ENCODE results near the gene TMEM38A.

The TMEM38A gene

DNA sequence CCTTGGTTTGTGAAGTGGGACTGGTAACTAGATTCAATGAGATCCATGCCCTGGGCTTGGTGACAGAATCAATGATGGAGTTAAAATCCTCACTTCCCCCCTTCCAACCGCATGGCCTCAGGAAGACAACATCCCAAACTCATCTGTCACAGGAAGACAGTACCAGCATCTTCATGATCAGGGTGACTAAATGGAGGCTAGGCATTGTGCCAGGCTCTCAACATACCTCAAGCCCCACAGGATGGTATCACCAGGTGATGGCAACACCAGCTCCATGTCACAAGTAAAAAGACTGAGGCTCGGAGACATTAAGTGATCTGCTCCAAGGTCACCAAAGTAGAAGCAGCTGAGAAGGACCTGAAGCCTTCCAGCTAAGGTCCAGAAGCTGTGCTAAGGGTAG, 47.1 kb upstream of the TMEM38A start:
- CTCF ChIA-PET, result no interaction called here
- Histone ChIP-seq H3K9me3 (ENCODE audit: control insufficient read depth, insufficient read depth, low read depth, low read length) (no peaks in the 10 kb centered on the region), H3K4me1 (ENCODE audit: control insufficient read depth, insufficient read depth, low read length) (peaks cover 13% of the 10 kb centered on the region), H3K27ac (ENCODE audit: extremely low read depth, low read depth, low read length) (no peak overlapping the region), H3K36me3 (ENCODE audit: control insufficient read depth in 2 of 2, insufficient read depth in 1 of 2, low read length in 2 of 2) (no peaks in the 10 kb centered on the region), H3K4me3 (ENCODE audit: low read depth, low read length) (no peak overlapping the region)
- POLR2A ChIA-PET, result no interaction called here
- TF ChIP-seq ZNF585B (tag by site-specific recombination; IDR thresholded peaks at IDR 0.05) (no peak), YY2 (tag by site-specific recombination; IDR thresholded peaks at IDR 0.05) (no peak), BCL11A (tag by site-specific recombination; IDR thresholded peaks at IDR 0.05; ENCODE audit: low read depth) (no peak), ZNF292 (tag by site-specific recombination; IDR thresholded peaks at IDR 0.05; ENCODE audit: borderline replicate concordance, low read depth) (no peak), ZNF660 (tag by site-specific recombination; IDR thresholded peaks at IDR 0.05) (no peak)
- TF ChIP-seq, protein P1, sequence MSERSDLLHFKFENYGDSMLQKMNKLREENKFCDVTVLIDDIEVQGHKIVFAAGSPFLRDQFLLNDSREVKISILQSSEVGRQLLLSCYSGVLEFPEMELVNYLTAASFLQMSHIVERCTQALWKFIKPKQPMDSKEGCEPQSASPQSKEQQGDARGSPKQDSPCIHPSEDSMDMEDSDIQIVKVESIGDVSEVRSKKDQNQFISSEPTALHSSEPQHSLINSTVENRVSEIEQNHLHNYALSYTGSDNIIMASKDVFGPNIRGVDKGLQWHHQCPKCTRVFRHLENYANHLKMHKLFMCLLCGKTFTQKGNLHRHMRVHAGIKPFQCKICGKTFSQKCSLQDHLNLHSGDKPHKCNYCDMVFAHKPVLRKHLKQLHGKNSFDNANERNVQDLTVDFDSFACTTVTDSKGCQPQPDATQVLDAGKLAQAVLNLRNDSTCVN (tag by site-specific recombination; optimal IDR thresholded peaks at IDR 0.05), result no peak
- TF ChIP-seq, protein P2, sequence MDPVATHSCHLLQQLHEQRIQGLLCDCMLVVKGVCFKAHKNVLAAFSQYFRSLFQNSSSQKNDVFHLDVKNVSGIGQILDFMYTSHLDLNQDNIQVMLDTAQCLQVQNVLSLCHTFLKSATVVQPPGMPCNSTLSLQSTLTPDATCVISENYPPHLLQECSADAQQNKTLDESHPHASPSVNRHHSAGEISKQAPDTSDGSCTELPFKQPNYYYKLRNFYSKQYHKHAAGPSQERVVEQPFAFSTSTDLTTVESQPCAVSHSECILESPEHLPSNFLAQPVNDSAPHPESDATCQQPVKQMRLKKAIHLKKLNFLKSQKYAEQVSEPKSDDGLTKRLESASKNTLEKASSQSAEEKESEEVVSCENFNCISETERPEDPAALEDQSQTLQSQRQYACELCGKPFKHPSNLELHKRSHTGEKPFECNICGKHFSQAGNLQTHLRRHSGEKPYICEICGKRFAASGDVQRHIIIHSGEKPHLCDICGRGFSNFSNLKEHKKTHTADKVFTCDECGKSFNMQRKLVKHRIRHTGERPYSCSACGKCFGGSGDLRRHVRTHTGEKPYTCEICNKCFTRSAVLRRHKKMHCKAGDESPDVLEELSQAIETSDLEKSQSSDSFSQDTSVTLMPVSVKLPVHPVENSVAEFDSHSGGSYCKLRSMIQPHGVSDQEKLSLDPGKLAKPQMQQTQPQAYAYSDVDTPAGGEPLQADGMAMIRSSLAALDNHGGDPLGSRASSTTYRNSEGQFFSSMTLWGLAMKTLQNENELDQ (tag by site-specific recombination; IDR thresholded peaks at IDR 0.05; ENCODE audit: low read depth), result no peak

DNA sequence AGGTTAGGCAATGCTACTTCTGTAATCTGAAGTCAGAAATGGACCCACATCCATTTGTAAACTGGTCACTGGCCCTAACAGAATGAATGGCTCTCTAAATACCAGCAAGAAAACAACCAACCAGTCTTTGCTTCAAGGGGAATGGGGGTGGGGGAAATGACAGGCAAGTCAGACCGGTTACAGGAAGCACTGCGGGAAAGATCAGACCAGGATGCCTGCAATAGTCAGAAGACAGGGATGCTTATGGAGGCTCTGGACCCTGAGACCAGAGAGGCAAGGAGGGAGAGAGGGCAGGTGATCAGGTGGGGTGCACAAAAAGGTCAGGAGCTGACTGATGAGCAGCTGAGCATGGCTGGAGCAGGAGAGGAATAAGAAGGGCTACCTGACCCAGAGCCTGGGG, 46.0 kb upstream of the TMEM38A start:
- Histone ChIP-seq H3K4me3 (ENCODE audit: low read depth, low read length) (no peak overlapping the region), H3K4me1 (ENCODE audit: control insufficient read depth, insufficient read depth, low read length) (peaks cover 2% of the 10 kb centered on the region; the same call in 1 of the 2 replicates), H3K27ac (ENCODE audit: extremely low read depth, low read depth, low read length) (no peak overlapping the region), H3K36me3 (ENCODE audit: control insufficient read depth in 2 of 2, insufficient read depth in 1 of 2, low read length in 2 of 2) (no peaks in the 10 kb centered on the region), H3K9me3 (ENCODE audit: control insufficient read depth, insufficient read depth, low read depth, low read length) (no peaks in the 10 kb centered on the region)
- POLR2A ChIA-PET, result interaction anchor here (1.5 kb wide), 1 partner anchor 14 kb away, joined by 4 read pairs; no protein-coding TSS in a partner anchor
- CTCF ChIA-PET, result interaction anchor here (0.7 kb wide), 1 partner anchor 42 kb away, joined by 4 read pairs; no protein-coding TSS in a partner anchor
- TF ChIP-seq, protein P3, sequence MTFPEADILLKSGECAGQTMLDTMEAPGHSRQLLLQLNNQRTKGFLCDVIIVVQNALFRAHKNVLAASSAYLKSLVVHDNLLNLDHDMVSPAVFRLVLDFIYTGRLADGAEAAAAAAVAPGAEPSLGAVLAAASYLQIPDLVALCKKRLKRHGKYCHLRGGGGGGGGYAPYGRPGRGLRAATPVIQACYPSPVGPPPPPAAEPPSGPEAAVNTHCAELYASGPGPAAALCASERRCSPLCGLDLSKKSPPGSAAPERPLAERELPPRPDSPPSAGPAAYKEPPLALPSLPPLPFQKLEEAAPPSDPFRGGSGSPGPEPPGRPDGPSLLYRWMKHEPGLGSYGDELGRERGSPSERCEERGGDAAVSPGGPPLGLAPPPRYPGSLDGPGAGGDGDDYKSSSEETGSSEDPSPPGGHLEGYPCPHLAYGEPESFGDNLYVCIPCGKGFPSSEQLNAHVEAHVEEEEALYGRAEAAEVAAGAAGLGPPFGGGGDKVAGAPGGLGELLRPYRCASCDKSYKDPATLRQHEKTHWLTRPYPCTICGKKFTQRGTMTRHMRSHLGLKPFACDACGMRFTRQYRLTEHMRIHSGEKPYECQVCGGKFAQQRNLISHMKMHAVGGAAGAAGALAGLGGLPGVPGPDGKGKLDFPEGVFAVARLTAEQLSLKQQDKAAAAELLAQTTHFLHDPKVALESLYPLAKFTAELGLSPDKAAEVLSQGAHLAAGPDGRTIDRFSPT (tag by site-specific recombination; IDR thresholded peaks at IDR 0.05), result no peak
- TF ChIP-seq ZNF610 (tag by site-specific recombination; IDR thresholded peaks at IDR 0.05; ENCODE audit: borderline replicate concordance) (no peak), MEIS1 (CRISPR knock-in tag; IDR thresholded peaks at IDR 0.05; ENCODE audit: borderline replicate concordance) (no peak), ZBTB21 (tag by site-specific recombination; IDR thresholded peaks at IDR 0.05) (no peak), ZNF248 (tag by site-specific recombination; IDR thresholded peaks at IDR 0.05) (no peak), ZNF16 (tag by site-specific recombination; IDR thresholded peaks at IDR 0.05; ENCODE audit: low read depth) (no peak), BCL11B (tag by site-specific recombination; IDR thresholded peaks at IDR 0.05; ENCODE audit: low read depth) (no peak), BCL11A (tag by site-specific recombination; IDR thresholded peaks at IDR 0.05; ENCODE audit: low read depth) (no peak), SP7 (tag by site-specific recombination; IDR thresholded peaks at IDR 0.05) (no peak), ZNF785 (tag by site-specific recombination; IDR thresholded peaks at IDR 0.05) (no peak), ZNF2 (tag by site-specific recombination; IDR thresholded peaks at IDR 0.05) (no peak), ZNF747 (tag by site-specific recombination; IDR thresholded peaks at IDR 0.05) (no peak)
- TF ChIP-seq, protein P4, sequence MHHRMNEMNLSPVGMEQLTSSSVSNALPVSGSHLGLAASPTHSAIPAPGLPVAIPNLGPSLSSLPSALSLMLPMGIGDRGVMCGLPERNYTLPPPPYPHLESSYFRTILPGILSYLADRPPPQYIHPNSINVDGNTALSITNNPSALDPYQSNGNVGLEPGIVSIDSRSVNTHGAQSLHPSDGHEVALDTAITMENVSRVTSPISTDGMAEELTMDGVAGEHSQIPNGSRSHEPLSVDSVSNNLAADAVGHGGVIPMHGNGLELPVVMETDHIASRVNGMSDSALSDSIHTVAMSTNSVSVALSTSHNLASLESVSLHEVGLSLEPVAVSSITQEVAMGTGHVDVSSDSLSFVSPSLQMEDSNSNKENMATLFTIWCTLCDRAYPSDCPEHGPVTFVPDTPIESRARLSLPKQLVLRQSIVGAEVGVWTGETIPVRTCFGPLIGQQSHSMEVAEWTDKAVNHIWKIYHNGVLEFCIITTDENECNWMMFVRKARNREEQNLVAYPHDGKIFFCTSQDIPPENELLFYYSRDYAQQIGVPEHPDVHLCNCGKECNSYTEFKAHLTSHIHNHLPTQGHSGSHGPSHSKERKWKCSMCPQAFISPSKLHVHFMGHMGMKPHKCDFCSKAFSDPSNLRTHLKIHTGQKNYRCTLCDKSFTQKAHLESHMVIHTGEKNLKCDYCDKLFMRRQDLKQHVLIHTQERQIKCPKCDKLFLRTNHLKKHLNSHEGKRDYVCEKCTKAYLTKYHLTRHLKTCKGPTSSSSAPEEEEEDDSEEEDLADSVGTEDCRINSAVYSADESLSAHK (tag by site-specific recombination; IDR thresholded peaks at IDR 0.05), result no peak

All from HEK293 (cell line).